ENCODE results near the gene TMEM37. TPM values are rescaled to one million over a fixed set of nuclear protein-coding genes. Genes with fewer than 3 reads are reported as not detected.

TMEM37 gene
- total and polyA plus RNA-seq, 2 donors from 2014 or later: 59.4 to 221 TPM

DNA sequence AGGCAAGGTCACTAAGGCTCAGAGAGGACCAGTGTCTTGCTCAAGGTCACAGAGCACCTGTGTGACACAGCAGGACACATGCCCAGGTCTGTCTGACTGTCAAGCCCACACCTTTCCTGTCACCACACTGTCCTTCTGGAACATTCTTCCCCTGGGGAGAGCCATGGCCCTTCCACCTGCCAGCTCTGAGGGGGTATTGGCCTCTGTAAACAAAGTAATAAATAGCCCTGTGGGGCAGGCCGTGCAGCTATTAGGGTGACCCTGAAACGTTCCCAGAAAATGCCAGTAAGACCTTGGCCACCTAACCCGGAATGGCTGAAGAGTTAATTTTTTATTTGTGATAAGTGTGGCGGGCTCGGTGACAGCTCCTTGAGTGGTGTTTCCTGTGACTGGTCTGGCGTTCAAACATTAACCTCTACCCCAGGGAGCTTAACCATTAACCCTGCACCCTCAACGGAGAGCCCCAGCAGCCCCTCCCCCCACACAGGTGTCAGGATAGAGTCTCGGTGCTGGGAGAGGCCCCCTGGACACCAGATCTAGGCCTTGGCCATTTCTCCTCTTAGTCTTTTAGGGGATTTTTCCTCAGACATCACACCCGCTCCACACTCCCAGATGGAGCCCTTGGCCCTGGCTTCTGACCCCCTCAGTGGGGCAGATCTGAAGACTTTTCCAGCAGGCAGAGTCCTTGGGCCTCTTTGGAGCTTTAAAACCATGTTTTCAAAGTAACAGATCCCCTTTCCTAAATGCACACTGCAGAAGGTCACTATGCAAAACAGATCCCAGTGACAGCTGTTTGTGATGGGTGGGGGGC is 56.0 kb downstream of the TMEM37 start:
- peak; percentile 91 for FAIRE-seq
- no peaks in the 10 kb centered on the region for H3K27me3 ChIP-seq (ENCODE audit: control insufficient read depth, insufficient read depth, low read length)
- H3K9ac ChIP-seq (ENCODE audit: low read length in 3 of 3): peak overlapping the region in 1 of 3 donors; percentile 60
- H3K4me3 ChIP-seq (ENCODE audit: low read length in 3 of 3): peak overlapping the region in 1 of 3 donors; percentile 5
- peak; percentile 74 to 90 (median 83) for DNase-seq
- H3K36me3 ChIP-seq (ENCODE audit: control insufficient read depth in 2 of 3, insufficient read depth in 3 of 3, low read length in 3 of 3): no peaks in the 10 kb centered on the region
- no peak for TF ChIP-seq CTCF (IDR thresholded peaks at IDR 0.05; ENCODE audit: borderline replicate concordance, extremely low read depth, insufficient read depth)
- H3K27ac ChIP-seq (ENCODE audit: low read depth in 2 of 2, low read length in 2 of 2): peak overlapping the region; percentile 88 to 97
- intact Hi-C loops (cut with DNase I): no loop called here
- no peaks in the 10 kb centered on the region for H3K9me3 ChIP-seq (ENCODE audit: control insufficient read depth in 2 of 3, insufficient read depth in 1 of 3, low read length in 3 of 3)
- H3K4me1 ChIP-seq (ENCODE audit: control insufficient read depth in 2 of 3, insufficient read depth in 2 of 3, low read depth in 1 of 3, low read length in 3 of 3): peaks cover 0 to 60% (median 46%) of the 10 kb centered on the region in 3 donors

Other genes with a start within 250 kb of the TMEM37 start
- 25.4 TPM for gene STEAP3, start 208.0 kb upstream of the TMEM37 start, total RNA-seq
- gene STEAP3, start 208.0 kb upstream of the TMEM37 start, polyA plus RNA-seq (ENCODE audit: insufficient read depth, low read depth, low replicate concordance): 6.7 TPM
- 12.4 TPM for gene C2orf76, start 65.0 kb upstream of the TMEM37 start, total RNA-seq
- 31.3 TPM for gene C2orf76, start 65.0 kb upstream of the TMEM37 start, polyA plus RNA-seq (ENCODE audit: insufficient read depth, low read depth, low replicate concordance)
- 135 TPM for gene DBI, start 64.9 kb upstream of the TMEM37 start, total RNA-seq
- gene DBI, start 64.9 kb upstream of the TMEM37 start, polyA plus RNA-seq (ENCODE audit: insufficient read depth, low read depth, low replicate concordance): 1,066 TPM
- 15.9 TPM for gene SCTR, start 92.6 kb downstream of the TMEM37 start, total RNA-seq
- gene SCTR, start 92.6 kb downstream of the TMEM37 start, polyA plus RNA-seq (ENCODE audit: insufficient read depth, low read depth, low replicate concordance): 7.3 TPM
- 58.7 TPM for gene CFAP221, start 112.6 kb downstream of the TMEM37 start, total RNA-seq
- 15.9 TPM for gene CFAP221, start 112.6 kb downstream of the TMEM37 start, polyA plus RNA-seq (ENCODE audit: insufficient read depth, low read depth, low replicate concordance)
- gene TMEM177, start 247.3 kb downstream of the TMEM37 start, total RNA-seq: 13.3 TPM
- 31.5 TPM for gene TMEM177, start 247.3 kb downstream of the TMEM37 start, polyA plus RNA-seq (ENCODE audit: insufficient read depth, low read depth, low replicate concordance)

All from kidney (tissue), 14 donors.